ENCODE data around the gene KCNK10.

The KCNK10 gene

DNA sequence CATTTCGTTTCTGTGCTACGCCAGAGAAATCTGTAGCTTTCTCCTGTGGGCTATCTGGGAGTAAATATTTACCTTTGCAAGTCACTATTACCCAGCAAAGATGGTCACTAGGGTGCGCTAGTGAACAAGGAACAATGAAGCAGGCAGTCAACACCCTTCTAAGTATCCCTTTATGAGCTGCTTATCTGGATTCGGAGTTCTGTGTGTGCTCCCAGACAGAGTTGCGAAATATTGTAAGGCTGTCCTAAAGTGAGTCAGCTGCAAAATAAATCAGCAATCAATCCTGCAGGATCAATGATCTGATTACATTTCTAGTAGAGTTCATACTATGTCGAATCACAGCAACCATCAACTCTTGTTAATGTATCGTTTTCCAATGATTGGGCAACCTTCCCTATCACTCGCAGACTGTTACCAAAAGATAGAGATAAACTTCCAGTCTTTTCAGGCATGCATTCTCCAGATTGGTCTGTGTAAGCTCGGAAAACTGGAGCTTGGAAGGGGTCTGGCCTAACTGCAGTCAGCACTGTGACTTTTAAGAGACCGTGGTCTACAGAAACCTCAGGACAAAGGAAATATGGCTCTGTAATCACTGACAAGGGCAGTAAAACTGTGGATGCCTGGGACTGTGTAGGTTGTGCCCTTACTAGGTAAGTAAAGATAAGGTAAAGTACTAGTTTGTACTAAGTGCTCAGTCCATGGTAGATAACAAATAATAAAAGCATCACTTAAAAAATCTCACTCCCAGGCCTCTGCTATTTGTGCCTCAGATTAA, 133.5 kb downstream of the KCNK10 start:
- Histone ChIP-seq H3K79me2 (ENCODE audit: low read length) (no peaks in the 10 kb centered on the region), H3K27me3 (ENCODE audit: low read depth, low read length) (peaks cover 22% of the 10 kb centered on the region), H3K9ac (ENCODE audit: low read length) (peak overlapping the region; percentile 34), H2AFZ (ENCODE audit: low read depth, low read length) (peak overlapping the region; percentile 44), H3K4me1 (ENCODE audit: low read length) (peaks cover 51% of the 10 kb centered on the region), H3K9me3 (ENCODE audit: insufficient read depth, low read length) (no peaks in the 10 kb centered on the region), H3K27ac (ENCODE audit: low read length) (peak overlapping the region; percentile 2; the same call in 1 of the 2 replicates), H4K20me1 (ENCODE audit: insufficient read depth, low read length) (no peaks in the 10 kb centered on the region), H3K36me3 (replicated peaks; ENCODE audit: low read depth, low read length) (no peaks in the 10 kb centered on the region), H3K4me3 (ENCODE audit: low read length) (peak overlapping the region; percentile 73), H3K4me2 (ENCODE audit: low read length) (peak overlapping the region; percentile 79)
- no peak for TF ChIP-seq EZH2phosphoT487 (IDR thresholded peaks at IDR 0.05; ENCODE audit: low read depth)
- TF ChIP-seq CTCF (IDR thresholded peaks at IDR 0.05; ENCODE audit: low read depth, low read length), result peak; percentile 91

GRCh38 chr14:88188745-88189416, 134.2 kb downstream of the KCNK10 start:
- Histone ChIP-seq H3K9ac (ENCODE audit: low read length) (peak overlapping the region; percentile 34), H4K20me1 (ENCODE audit: insufficient read depth, low read length) (no peaks in the 10 kb centered on the region), H3K27me3 (ENCODE audit: low read depth, low read length) (peaks cover 15% of the 10 kb centered on the region), H3K9me3 (ENCODE audit: insufficient read depth, low read length) (no peaks in the 10 kb centered on the region), H3K4me2 (ENCODE audit: low read length) (peak overlapping the region; percentile 79), H3K4me1 (ENCODE audit: low read length) (peaks cover 51% of the 10 kb centered on the region), H2AFZ (ENCODE audit: low read depth, low read length) (peak overlapping the region; percentile 44), H3K36me3 (replicated peaks; ENCODE audit: low read depth, low read length) (no peaks in the 10 kb centered on the region), H3K79me2 (ENCODE audit: low read length) (no peaks in the 10 kb centered on the region), H3K27ac (ENCODE audit: low read length) (peak overlapping the region; percentile 2; the same call in 1 of the 2 replicates), H3K4me3 (ENCODE audit: low read length) (peak overlapping the region; percentile 73)
- TF ChIP-seq CTCF (IDR thresholded peaks at IDR 0.05; ENCODE audit: low read depth, low read length), result no peak
- TF ChIP-seq EZH2phosphoT487 (IDR thresholded peaks at IDR 0.05; ENCODE audit: low read depth), result no peak

DNA sequence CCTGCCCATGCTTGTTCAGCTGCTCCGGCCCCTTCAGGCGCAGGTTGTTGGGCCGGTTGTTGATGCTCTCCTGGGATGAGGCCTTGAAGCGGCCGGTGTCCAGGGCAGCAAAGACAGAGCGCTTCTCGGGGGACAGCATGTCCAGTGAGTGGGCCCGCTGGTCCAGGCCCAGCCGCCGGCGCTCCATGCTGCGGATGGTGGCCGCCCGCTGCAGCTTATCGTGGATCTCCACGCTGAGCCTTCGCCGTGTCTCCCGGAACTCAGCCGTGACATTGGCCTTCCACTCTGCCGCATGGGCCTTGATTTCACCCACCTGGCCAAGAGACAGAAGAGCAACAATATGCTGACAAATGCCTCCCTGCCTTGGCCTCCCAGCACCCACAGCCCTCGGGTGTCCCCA, 137.2 kb downstream of the KCNK10 start:
- Histone ChIP-seq H2AFZ (ENCODE audit: low read depth, low read length) (no peak overlapping the region), H3K9ac (ENCODE audit: low read length) (no peak overlapping the region), H3K4me3 (ENCODE audit: low read length) (no peak overlapping the region), H3K27ac (ENCODE audit: low read length) (no peak overlapping the region), H3K4me1 (ENCODE audit: low read length) (peaks cover 59% of the 10 kb centered on the region), H3K27me3 (ENCODE audit: low read depth, low read length) (no peaks in the 10 kb centered on the region), H4K20me1 (ENCODE audit: insufficient read depth, low read length) (no peaks in the 10 kb centered on the region), H3K4me2 (ENCODE audit: low read length) (no peak overlapping the region), H3K79me2 (ENCODE audit: low read length) (no peaks in the 10 kb centered on the region), H3K36me3 (replicated peaks; ENCODE audit: low read depth, low read length) (no peaks in the 10 kb centered on the region), H3K9me3 (ENCODE audit: insufficient read depth, low read length) (no peaks in the 10 kb centered on the region)
- TF ChIP-seq CTCF (IDR thresholded peaks at IDR 0.05; ENCODE audit: low read depth, low read length), result no peak
- no peak for TF ChIP-seq EZH2phosphoT487 (IDR thresholded peaks at IDR 0.05; ENCODE audit: low read depth)

DNA sequence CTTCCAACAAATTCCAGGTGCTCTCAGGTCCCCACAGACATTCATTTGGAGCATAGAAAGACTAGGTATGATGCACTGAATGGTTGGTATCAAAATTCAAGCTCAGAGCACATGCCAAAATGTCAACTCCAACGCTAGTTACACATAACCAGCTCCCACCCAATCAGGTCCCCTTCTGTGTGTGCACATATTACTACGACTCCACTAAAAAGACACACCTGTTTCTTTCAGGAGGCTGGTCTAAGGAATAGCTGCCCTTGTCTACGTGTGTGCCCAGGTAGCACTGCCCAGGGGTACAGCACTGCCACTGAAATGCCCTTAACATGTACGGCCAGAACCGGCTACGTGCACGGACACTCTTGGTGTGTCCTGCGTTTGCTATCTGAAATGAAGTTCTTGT, 138.1 kb downstream of the KCNK10 start:
- Histone ChIP-seq H3K4me1 (ENCODE audit: low read length) (peaks cover 59% of the 10 kb centered on the region), H4K20me1 (ENCODE audit: insufficient read depth, low read length) (no peaks in the 10 kb centered on the region), H3K36me3 (replicated peaks; ENCODE audit: low read depth, low read length) (no peaks in the 10 kb centered on the region), H3K27ac (ENCODE audit: low read length) (no peak overlapping the region), H3K79me2 (ENCODE audit: low read length) (no peaks in the 10 kb centered on the region), H3K9ac (ENCODE audit: low read length) (no peak overlapping the region), H3K27me3 (ENCODE audit: low read depth, low read length) (no peaks in the 10 kb centered on the region), H3K4me2 (ENCODE audit: low read length) (no peak overlapping the region), H2AFZ (ENCODE audit: low read depth, low read length) (no peak overlapping the region), H3K9me3 (ENCODE audit: insufficient read depth, low read length) (no peaks in the 10 kb centered on the region), H3K4me3 (ENCODE audit: low read length) (no peak overlapping the region)
- TF ChIP-seq CTCF (IDR thresholded peaks at IDR 0.05; ENCODE audit: low read depth, low read length) (no peak), EZH2phosphoT487 (IDR thresholded peaks at IDR 0.05; ENCODE audit: low read depth) (no peak)

Measured in OCI-LY3 (cell line).